ENCODE data around the gene MBD1.

MBD1 gene

GRCh38 chr18:50276452-50276851, 4.9 kb downstream of the MBD1 start:
- no peak for TF ChIP-seq CTCF (IDR thresholded peaks at IDR 0.05; ENCODE audit: extremely low read depth, missing control alignments)

GRCh38 chr18:50275503-50276036, 5.8 kb downstream of the MBD1 start:
- TF ChIP-seq CTCF (IDR thresholded peaks at IDR 0.05; ENCODE audit: extremely low read depth, missing control alignments), result no peak
- no peak for DNase-seq (ENCODE audit: low spot score)

More at GRCh38 chr18:50276452-50276851, 4.9 kb downstream of the MBD1 start:
- no peak for DNase-seq (ENCODE audit: low spot score)

GRCh38 chr18:50274941-50275340, 6.4 kb downstream of the MBD1 start:
- no peak for DNase-seq (ENCODE audit: low spot score)
- no peak for TF ChIP-seq CTCF (IDR thresholded peaks at IDR 0.05; ENCODE audit: extremely low read depth, missing control alignments)

GRCh38 chr18:50274044-50274442, 7.3 kb downstream of the MBD1 start:
- DNase-seq (ENCODE audit: low spot score), result no peak
- TF ChIP-seq CTCF (IDR thresholded peaks at IDR 0.05; ENCODE audit: extremely low read depth, missing control alignments), result no peak

GRCh38 chr18:50273203-50274043, 7.9 kb downstream of the MBD1 start:
- TF ChIP-seq CTCF (IDR thresholded peaks at IDR 0.05; ENCODE audit: extremely low read depth, missing control alignments), result no peak
- no peak for DNase-seq (ENCODE audit: low spot score)

- DNase-seq (ENCODE audit: low spot score), result no peak
- TF ChIP-seq CTCF (IDR thresholded peaks at IDR 0.05; ENCODE audit: extremely low read depth, missing control alignments), result no peak
These were observed 8.8 kb downstream of the MBD1 start for GRCh38 chr18:50272568-50272967.

GRCh38 chr18:50268022-50268747, 13.1 kb downstream of the MBD1 start:
- peak; percentile 94 for DNase-seq (ENCODE audit: low spot score)
- peak; percentile 82 for TF ChIP-seq CTCF (IDR thresholded peaks at IDR 0.05; ENCODE audit: extremely low read depth, missing control alignments)
